Kidney (tissue), 22 donors: ENCODE data around the gene IRF1. TPM values are rescaled to one million over a fixed set of nuclear protein-coding genes. Genes with fewer than 3 reads are reported as not detected.

Experiments
- DNase-seq, 5 donors: peaks; one replicate each; pipeline ENCODE4 v3.0.0-alpha.2; 2013 to 2020
- FAIRE-seq: peaks from 2 replicates; lab custom pipeline; 2012; peaks lifted over from hg19 to GRCh38; lab: Jason Lieb, UNC
- H3K27ac ChIP-seq, 2 donors: one replicate each; pipeline ENCODE4 v1.7.0; 2013; ENCODE audit warnings: low read depth in 2 of 2, low read length in 2 of 2, inconsistent platforms in 1 of 2
- H3K27me3 ChIP-seq: one replicate; pipeline ENCODE4 v1.7.1; 2013; ENCODE audit warnings: low read length, inconsistent platforms; ENCODE audit not compliant: control insufficient read depth, insufficient read depth
- H3K36me3 ChIP-seq, 3 donors: one replicate each; pipeline versions ENCODE4 v1.7.0 to v1.7.1; 2013; ENCODE audit warnings: low read length in 3 of 3, control low read depth in 1 of 3, inconsistent platforms in 1 of 3; ENCODE audit not compliant: insufficient read depth in 3 of 3, control insufficient read depth in 2 of 3
- H3K4me1 ChIP-seq, 3 donors: one replicate each; pipeline versions ENCODE4 v1.7.0 to v1.7.1; 2013; ENCODE audit warnings: low read length in 3 of 3, inconsistent platforms in 1 of 3, low read depth in 1 of 3; ENCODE audit not compliant: control insufficient read depth in 2 of 3, insufficient read depth in 2 of 3
- H3K4me3 ChIP-seq, 3 donors: one replicate each; pipeline versions ENCODE4 v1.7.0 to v1.8.1; 2013; ENCODE audit warnings: low read length in 3 of 3, control low read depth in 1 of 3, inconsistent platforms in 1 of 3
- H3K9ac ChIP-seq, 3 donors: one replicate each; pipeline versions ENCODE4 v1.7.0 to v1.7.1; 2013; ENCODE audit warnings: low read length in 3 of 3, control low read depth in 1 of 3, inconsistent platforms in 1 of 3
- H3K9me3 ChIP-seq, 3 donors: one replicate each; pipeline versions ENCODE4 v1.7.0 to v1.7.1; 2013; ENCODE audit warnings: low read length in 3 of 3, control low read depth in 1 of 3, inconsistent platforms in 1 of 3; ENCODE audit not compliant: control insufficient read depth in 2 of 3, insufficient read depth in 1 of 3
- intact Hi-C: fragments of 100-400 bp; cut with DNase I; formaldehyde crosslinking; loops from one replicate; pipeline ENCODE4 v1.11.1; 2022
- long read RNA-seq, 10 donors: library from polyadenylated mRNA in 1 of 10; unstranded in 1 of 10; transcript quantifications; one replicate each; pipeline ENCODE4 v2.0.0 and lab custom pipeline, GENCODE V29; 2021 to 2026
- polyA plus RNA-seq: library from polyadenylated mRNA; stranded (reverse); fragments of 350-450 nt; fragmentation: Illumina TruSeq; extraction: RNeasy Lipid Tissue Mini Kit (QIAGEN cat#74804); gene quantifications from one replicate; pipeline ENCODE4 v1.2.3, GENCODE V29; 2014; ENCODE audit warnings: low read depth, low replicate concordance; ENCODE audit not compliant: insufficient read depth
- total RNA-seq: library from RNA; stranded (reverse); fragmentation: NEBNext Ultra II Directional; extraction: Animal tissue kit (Norgen Biotek cat#: 25700); gene quantifications from one replicate; pipeline ENCODE4 v1.2.1, GENCODE V29; 2021
- TF ChIP-seq, protein P1 (sequence below): IDR thresholded peaks from 3 replicates; pipeline ENCODE4 v1.5.1; 2012; ENCODE audit warnings: mild to moderate bottlenecking, moderate library complexity, borderline replicate concordance; ENCODE audit not compliant: insufficient read depth; ENCODE audit errors: extremely low read depth
- donor health status: control.
- donor health status: control.
- donor health status: control.
- donor health status: control.
- donor health status: control.
- donor health status: DM: yes; HTN: yes; CAD: no.
- donor health status: Normal renal cell carcinoma (clear cell type).

IRF1 gene, protein sequence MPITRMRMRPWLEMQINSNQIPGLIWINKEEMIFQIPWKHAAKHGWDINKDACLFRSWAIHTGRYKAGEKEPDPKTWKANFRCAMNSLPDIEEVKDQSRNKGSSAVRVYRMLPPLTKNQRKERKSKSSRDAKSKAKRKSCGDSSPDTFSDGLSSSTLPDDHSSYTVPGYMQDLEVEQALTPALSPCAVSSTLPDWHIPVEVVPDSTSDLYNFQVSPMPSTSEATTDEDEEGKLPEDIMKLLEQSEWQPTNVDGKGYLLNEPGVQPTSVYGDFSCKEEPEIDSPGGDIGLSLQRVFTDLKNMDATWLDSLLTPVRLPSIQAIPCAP
- total RNA-seq (55.6 TPM), polyA plus RNA-seq (20.5 TPM)
- long read RNA-seq, donor 1, partial matches to known transcripts, result 0 of 1 reads
- long read RNA-seq, donor 1, other reads (novel, unspliced or antisense), result 0 of 1 reads
- long read RNA-seq, donor 2, result 0 reads
- long read RNA-seq, donor 3, result 0 reads
- long read RNA-seq, donor 4, partial matches to known transcripts, result 0 of 1 reads
- long read RNA-seq, donor 4, other reads (novel, unspliced or antisense), result 0 of 1 reads
- long read RNA-seq, donor 5, partial matches to known transcripts, result 0 of 1 reads
- long read RNA-seq, donor 5, other reads (novel, unspliced or antisense), result 0 of 1 reads
- long read RNA-seq, donor 6, partial matches to known transcripts, result 0 of 2 reads
- long read RNA-seq, donor 6, other reads (novel, unspliced or antisense), result 0 of 2 reads
- long read RNA-seq, donor 7, transcript IRF1-201 (10 exons, 3,579 nt), result major isoform, 20 of 47 reads
- long read RNA-seq, donor 7, partial matches to known transcripts, result 9 of 47 reads
- long read RNA-seq, donor 7, other reads (novel, unspliced or antisense), result 18 of 47 reads
- long read RNA-seq, donor 8, partial matches to known transcripts, result 0 of 2 reads
- long read RNA-seq, donor 8, other reads (novel, unspliced or antisense), result 0 of 2 reads
- long read RNA-seq, donor 9, full-length matches to known transcripts, result 5 of 5 reads
- long read RNA-seq, donor 9, partial matches to known transcripts, result 0 of 5 reads
- long read RNA-seq, donor 9, other reads (novel, unspliced or antisense), result 0 of 5 reads
- long read RNA-seq, donor 10, partial matches to known transcripts, result 0 of 2 reads
- long read RNA-seq, donor 10, other reads (novel, unspliced or antisense), result 0 of 2 reads

DNA sequence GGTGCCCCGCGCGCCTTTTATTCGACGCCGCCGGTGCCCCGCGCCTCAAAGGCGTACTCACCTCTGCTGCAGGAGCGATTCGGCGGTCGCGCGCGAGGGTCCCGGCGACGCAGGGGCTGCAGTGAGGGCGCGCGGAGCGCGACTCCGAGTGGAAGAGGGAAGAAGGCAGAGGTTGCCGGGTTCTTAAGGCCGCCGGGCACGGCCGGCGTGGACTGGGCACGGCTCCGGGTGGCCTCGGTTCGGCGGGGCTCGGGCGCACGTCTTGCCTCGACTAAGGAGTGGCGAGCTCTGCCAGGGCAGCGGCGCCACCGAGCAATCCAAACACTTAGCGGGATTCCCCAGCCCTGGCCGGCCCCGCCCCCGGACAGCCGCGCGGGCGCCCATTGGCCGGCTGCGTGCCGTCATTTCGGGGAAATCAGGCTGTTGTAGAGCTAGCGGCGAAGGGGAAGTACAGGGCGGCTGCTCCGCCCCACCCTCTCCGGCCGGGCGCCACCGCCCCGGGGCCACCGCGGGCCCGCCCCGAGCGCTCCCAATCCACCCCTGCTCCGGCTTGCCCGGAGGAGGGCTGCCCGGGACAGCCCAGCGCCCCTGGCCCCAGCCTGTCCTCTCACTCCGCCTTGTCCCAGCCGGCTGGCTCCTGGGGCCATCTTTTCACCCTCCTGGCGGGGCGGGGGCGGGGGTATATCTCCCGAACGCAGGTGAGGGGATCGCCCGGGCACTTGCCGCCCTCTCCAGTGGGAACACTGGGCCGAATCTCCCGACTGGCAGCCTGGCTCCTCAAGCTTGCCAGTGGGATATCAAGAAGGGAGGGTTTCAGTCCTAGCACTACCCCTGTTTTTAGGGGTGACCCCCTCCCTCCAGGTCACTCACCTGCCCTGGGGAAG lies at the start of gene IRF1:
Gene IRF1, minus strand, starts transcription at position 290 of the 884 bp plus-strand sequence. CDS start 1,295 bp downstream, outside the sequence.
- peak within 1 kb of the TSS; percentile 96 to 97 for H3K27ac ChIP-seq
- FAIRE-seq (no peak), DNase-seq (peak; percentile 96 to 99 (median 97))
- H3K4me1 ChIP-seq, result peaks cover 3 to 52% (median 17%) of the 10 kb centered on the region in 3 donors
- intact Hi-C loops, result no loop called here
- TF ChIP-seq, protein P1, sequence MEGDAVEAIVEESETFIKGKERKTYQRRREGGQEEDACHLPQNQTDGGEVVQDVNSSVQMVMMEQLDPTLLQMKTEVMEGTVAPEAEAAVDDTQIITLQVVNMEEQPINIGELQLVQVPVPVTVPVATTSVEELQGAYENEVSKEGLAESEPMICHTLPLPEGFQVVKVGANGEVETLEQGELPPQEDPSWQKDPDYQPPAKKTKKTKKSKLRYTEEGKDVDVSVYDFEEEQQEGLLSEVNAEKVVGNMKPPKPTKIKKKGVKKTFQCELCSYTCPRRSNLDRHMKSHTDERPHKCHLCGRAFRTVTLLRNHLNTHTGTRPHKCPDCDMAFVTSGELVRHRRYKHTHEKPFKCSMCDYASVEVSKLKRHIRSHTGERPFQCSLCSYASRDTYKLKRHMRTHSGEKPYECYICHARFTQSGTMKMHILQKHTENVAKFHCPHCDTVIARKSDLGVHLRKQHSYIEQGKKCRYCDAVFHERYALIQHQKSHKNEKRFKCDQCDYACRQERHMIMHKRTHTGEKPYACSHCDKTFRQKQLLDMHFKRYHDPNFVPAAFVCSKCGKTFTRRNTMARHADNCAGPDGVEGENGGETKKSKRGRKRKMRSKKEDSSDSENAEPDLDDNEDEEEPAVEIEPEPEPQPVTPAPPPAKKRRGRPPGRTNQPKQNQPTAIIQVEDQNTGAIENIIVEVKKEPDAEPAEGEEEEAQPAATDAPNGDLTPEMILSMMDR, result no peak
- H3K27me3 ChIP-seq, result no peaks in the 10 kb centered on the region
- H3K9me3 ChIP-seq, result no peaks in the 10 kb centered on the region
- H3K9ac ChIP-seq, result peak within 1 kb of the TSS; percentile 1 to 83 (median 51)
- peak within 1 kb of the TSS; percentile 46 to 67 (median 66) for H3K4me3 ChIP-seq
- H3K36me3 ChIP-seq, result peaks cover 0 to 25% (median 23%) of the 10 kb centered on the region in 3 donors

DNA sequence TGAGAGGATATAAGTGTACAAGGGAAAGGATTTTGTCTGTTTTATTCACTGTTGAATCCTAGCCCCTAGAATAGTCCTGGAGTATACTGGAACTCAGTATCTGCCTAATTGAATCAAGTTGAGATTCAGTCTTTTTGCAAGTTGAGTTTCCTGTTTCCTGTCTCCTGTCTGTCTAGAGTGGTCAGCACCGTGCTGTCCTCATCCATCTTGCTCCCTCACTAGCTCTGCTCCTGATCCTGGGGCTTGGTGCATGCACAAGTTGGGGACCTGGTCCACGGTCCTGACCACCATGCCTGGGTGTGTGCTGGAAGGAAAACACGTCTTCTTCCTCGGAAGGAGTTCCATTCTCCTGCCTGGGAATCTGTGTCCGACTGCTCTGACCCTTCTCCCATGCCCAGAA lies 49.6 kb upstream of the IRF1 start:
- Histone ChIP-seq H3K4me1 (no peaks in the 10 kb centered on the region), H3K36me3 (no peaks in the 10 kb centered on the region), H3K9me3 (peaks cover 0 to 2% (median 0%) of the 10 kb centered on the region in 3 donors), H3K27me3 (no peaks in the 10 kb centered on the region), H3K27ac (no peak overlapping the region), H3K4me3 (no peak overlapping the region), H3K9ac (no peak overlapping the region)
- FAIRE-seq (no peak), DNase-seq (no peak)
- intact Hi-C loops, result no loop called here
- TF ChIP-seq, protein P1, result no peak

DNA sequence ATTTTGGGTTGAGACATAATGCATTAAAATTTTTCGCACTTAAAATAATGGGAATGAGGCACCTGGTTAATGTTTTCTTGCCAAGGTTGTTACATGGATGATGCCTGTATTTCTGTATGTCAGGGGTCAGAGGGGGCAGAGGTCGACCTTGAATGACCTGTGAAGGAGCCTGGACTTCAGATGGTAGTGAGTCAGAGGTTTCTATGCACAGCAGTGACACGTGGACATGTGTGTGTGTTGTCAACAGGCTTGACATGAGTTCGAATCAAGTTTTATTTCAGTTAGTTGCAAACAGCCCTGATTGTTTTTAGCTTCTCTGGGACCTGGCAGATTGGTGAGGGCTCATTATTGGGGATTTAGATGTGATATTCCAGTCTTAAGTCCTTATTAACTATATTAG lies 49.1 kb upstream of the IRF1 start:
- no peaks in the 10 kb centered on the region for H3K36me3 ChIP-seq
- H3K4me3 ChIP-seq, result no peak overlapping the region
- TF ChIP-seq, protein P1, result no peak
- no peak overlapping the region for H3K9ac ChIP-seq
- peaks cover 0 to 2% (median 0%) of the 10 kb centered on the region in 3 donors for H3K9me3 ChIP-seq
- no peaks in the 10 kb centered on the region for H3K4me1 ChIP-seq
- FAIRE-seq (no peak), DNase-seq (no peak)
- no peaks in the 10 kb centered on the region for H3K27me3 ChIP-seq
- intact Hi-C loops, result no loop called here
- H3K27ac ChIP-seq, result no peak overlapping the region
